Measurements from ENCODE around the gene KAZALD1.

Gene KAZALD1

DNA sequence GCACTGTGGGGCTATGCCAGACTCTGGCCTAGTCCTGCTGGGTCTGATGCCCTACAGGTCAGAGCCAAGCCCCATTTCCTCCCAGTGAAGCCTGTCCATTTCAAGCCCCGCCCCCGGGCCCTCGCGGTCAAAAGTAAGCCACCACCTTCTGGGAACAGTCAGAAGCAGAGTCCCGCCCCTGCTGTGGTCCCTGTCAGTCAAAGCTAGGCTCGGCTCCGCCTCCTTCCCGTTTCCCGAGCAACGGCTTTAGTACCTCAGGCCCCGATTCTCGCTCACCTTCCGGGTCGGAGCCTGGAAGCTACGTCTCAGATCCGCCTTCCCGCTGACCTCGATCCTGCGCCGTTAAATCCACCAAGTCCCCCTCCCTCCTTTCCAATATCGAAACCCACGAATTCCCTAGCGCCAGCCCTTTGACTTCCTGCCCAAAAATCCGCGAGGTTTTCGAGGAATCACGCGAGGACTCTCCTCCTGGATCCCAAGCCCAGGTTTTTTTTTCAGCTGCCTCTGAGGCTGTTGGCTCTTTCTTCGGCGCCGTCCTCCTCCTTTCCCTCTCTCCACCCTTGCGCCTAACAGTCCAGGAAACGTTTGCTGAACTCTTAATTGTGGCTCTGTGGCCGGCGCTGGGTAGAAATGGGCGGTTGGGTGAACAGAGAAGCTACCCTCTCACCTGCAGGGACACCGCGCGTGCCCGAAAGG is 19.0 kb upstream of the KAZALD1 start:
- Histone ChIP-seq H3K4me3 (ENCODE audit: low read length) (peak overlapping the region; percentile 90), H3K9me3 (ENCODE audit: insufficient read depth, low read length) (no peaks in the 10 kb centered on the region), H3K4me1 (ENCODE audit: low read length) (peaks cover 10% of the 10 kb centered on the region; the same call in 1 of the 2 replicates), H3K4me2 (ENCODE audit: low read length) (peak overlapping the region; percentile 88), H4K20me1 (ENCODE audit: insufficient read depth, low read length) (no peaks in the 10 kb centered on the region), H3K79me2 (ENCODE audit: low read length) (no peaks in the 10 kb centered on the region), H3K27ac (ENCODE audit: low read length) (no peak overlapping the region), H3K9ac (ENCODE audit: low read length) (peak overlapping the region; percentile 73), H3K27me3 (ENCODE audit: low read depth, low read length) (no peaks in the 10 kb centered on the region), H2AFZ (ENCODE audit: low read depth, low read length) (peak overlapping the region; percentile 97), H3K36me3 (replicated peaks; ENCODE audit: low read depth, low read length) (no peaks in the 10 kb centered on the region)
- no peak for TF ChIP-seq EZH2phosphoT487 (IDR thresholded peaks at IDR 0.05; ENCODE audit: low read depth)
- TF ChIP-seq, protein P1, sequence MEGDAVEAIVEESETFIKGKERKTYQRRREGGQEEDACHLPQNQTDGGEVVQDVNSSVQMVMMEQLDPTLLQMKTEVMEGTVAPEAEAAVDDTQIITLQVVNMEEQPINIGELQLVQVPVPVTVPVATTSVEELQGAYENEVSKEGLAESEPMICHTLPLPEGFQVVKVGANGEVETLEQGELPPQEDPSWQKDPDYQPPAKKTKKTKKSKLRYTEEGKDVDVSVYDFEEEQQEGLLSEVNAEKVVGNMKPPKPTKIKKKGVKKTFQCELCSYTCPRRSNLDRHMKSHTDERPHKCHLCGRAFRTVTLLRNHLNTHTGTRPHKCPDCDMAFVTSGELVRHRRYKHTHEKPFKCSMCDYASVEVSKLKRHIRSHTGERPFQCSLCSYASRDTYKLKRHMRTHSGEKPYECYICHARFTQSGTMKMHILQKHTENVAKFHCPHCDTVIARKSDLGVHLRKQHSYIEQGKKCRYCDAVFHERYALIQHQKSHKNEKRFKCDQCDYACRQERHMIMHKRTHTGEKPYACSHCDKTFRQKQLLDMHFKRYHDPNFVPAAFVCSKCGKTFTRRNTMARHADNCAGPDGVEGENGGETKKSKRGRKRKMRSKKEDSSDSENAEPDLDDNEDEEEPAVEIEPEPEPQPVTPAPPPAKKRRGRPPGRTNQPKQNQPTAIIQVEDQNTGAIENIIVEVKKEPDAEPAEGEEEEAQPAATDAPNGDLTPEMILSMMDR (IDR thresholded peaks at IDR 0.05; ENCODE audit: low read depth, low read length), result no peak

DNA sequence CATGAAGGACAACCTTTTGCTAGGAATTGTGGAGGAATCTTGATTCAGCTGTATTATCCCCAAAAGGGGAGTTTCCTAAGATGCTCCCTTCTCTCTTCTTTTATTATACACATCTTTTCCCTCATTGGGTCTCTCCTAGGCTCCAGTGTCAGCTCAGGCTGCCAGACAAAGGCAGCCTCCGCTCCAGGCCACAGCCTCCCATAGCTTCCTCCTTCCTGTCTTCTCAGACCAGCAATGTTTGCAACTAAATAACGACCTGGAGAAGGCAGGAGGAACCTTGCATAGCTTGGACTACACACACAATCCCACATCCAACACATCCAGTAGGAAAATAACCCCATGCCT is 18.5 kb upstream of the KAZALD1 start:
- peak overlapping the region; percentile 88 for H3K4me2 ChIP-seq (ENCODE audit: low read length)
- no peaks in the 10 kb centered on the region for H3K36me3 ChIP-seq (replicated peaks; ENCODE audit: low read depth, low read length)
- H4K20me1 ChIP-seq (ENCODE audit: insufficient read depth, low read length), result no peaks in the 10 kb centered on the region
- no peaks in the 10 kb centered on the region for H3K9me3 ChIP-seq (ENCODE audit: insufficient read depth, low read length)
- H3K27ac ChIP-seq (ENCODE audit: low read length), result no peak overlapping the region
- no peaks in the 10 kb centered on the region for H3K79me2 ChIP-seq (ENCODE audit: low read length)
- H3K4me3 ChIP-seq (ENCODE audit: low read length), result peak overlapping the region; percentile 90
- peak overlapping the region; percentile 73 for H3K9ac ChIP-seq (ENCODE audit: low read length)
- no peak for TF ChIP-seq EZH2phosphoT487 (IDR thresholded peaks at IDR 0.05; ENCODE audit: low read depth)
- TF ChIP-seq, protein P1 (IDR thresholded peaks at IDR 0.05; ENCODE audit: low read depth, low read length), result no peak
- H3K27me3 ChIP-seq (ENCODE audit: low read depth, low read length), result no peaks in the 10 kb centered on the region
- peaks cover 10% of the 10 kb centered on the region; the same call in 1 of the 2 replicates for H3K4me1 ChIP-seq (ENCODE audit: low read length)
- peak overlapping the region; percentile 97 for H2AFZ ChIP-seq (ENCODE audit: low read depth, low read length)

DNA sequence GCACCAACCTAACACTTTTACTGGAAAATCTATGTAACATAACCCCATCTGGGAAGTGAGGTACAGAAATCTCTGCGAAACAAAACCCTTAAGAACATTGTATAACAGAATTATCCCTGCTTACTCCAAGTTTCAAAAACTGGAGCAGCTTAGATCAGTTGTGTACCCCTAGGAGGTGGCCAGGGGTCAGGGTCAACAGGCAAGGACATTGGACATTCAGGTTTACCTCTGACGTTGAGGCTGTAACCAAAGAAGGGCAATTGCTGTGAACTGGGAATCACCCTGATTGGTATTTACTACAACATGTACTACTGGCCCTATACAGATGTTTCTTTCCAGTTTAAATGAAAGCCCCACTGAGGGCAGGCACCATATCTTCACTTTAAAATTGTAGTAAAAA is 17.7 kb upstream of the KAZALD1 start:
- no peaks in the 10 kb centered on the region for H3K27me3 ChIP-seq (ENCODE audit: low read depth, low read length)
- H3K4me3 ChIP-seq (ENCODE audit: low read length), result no peak overlapping the region
- H3K4me2 ChIP-seq (ENCODE audit: low read length), result no peak overlapping the region
- no peak overlapping the region for H3K27ac ChIP-seq (ENCODE audit: low read length)
- TF ChIP-seq, protein P1 (IDR thresholded peaks at IDR 0.05; ENCODE audit: low read depth, low read length), result no peak
- no peak for TF ChIP-seq EZH2phosphoT487 (IDR thresholded peaks at IDR 0.05; ENCODE audit: low read depth)
- H3K36me3 ChIP-seq (replicated peaks; ENCODE audit: low read depth, low read length), result no peaks in the 10 kb centered on the region
- no peak overlapping the region for H2AFZ ChIP-seq (ENCODE audit: low read depth, low read length)
- H3K9me3 ChIP-seq (ENCODE audit: insufficient read depth, low read length), result no peaks in the 10 kb centered on the region
- no peak overlapping the region for H3K9ac ChIP-seq (ENCODE audit: low read length)
- H4K20me1 ChIP-seq (ENCODE audit: insufficient read depth, low read length), result no peaks in the 10 kb centered on the region
- no peaks in the 10 kb centered on the region for H3K79me2 ChIP-seq (ENCODE audit: low read length)
- peaks cover 10% of the 10 kb centered on the region; the same call in 1 of the 2 replicates for H3K4me1 ChIP-seq (ENCODE audit: low read length)

DNA sequence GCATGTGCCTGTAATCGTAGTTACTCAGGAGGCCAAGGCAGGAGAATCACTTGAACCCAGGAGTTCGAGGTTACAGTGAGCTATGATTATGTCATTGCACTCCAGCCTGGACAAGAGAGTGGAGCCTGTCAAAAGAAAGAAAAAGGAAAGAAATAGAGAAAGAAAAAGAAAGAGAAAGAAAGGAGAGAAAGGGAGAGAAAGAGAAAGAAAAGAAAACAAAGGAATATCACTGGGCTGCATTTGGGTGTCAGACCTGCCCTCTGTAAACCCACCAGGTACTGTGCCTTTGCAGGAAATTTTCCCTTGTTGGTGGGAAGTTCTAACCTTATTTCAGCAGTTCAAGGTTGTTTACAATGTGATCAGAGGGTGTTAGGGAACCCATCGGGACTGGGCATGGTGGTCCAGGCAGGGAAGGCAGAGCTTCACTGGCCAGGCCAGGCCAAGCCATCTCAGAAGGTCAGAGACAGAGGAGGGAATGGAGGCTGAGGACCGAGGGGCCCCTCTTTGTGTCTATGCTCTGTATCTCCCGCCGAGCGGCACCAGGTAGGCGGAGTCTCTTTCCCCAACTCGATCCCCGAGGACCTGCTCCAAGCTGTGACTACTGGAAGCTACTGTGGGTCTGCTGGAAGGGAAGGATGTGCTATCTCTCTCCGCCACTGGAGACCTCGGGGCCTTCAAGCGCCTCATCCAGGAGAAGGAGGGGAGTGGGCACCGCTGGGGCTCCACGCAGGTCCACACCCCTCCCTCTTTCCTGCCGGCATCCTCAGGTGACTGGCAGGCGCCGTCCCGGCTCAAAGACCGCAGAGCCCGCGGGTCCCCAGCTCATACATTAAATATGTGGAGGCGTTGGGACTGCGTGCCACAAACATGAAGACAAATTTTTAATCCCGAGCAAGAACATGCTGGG is 15.2 kb upstream of the KAZALD1 start:
- Histone ChIP-seq H3K4me2 (ENCODE audit: low read length) (no peak overlapping the region), H3K27ac (ENCODE audit: low read length) (no peak overlapping the region), H3K27me3 (ENCODE audit: low read depth, low read length) (no peaks in the 10 kb centered on the region), H3K79me2 (ENCODE audit: low read length) (no peaks in the 10 kb centered on the region), H3K4me1 (ENCODE audit: low read length) (peaks cover 16% of the 10 kb centered on the region), H3K36me3 (replicated peaks; ENCODE audit: low read depth, low read length) (no peaks in the 10 kb centered on the region), H3K9me3 (ENCODE audit: insufficient read depth, low read length) (no peaks in the 10 kb centered on the region), H4K20me1 (ENCODE audit: insufficient read depth, low read length) (no peaks in the 10 kb centered on the region), H2AFZ (ENCODE audit: low read depth, low read length) (no peak overlapping the region), H3K9ac (ENCODE audit: low read length) (no peak overlapping the region), H3K4me3 (ENCODE audit: low read length) (no peak overlapping the region)
- TF ChIP-seq, protein P1 (IDR thresholded peaks at IDR 0.05; ENCODE audit: low read depth, low read length), result no peak
- no peak for TF ChIP-seq EZH2phosphoT487 (IDR thresholded peaks at IDR 0.05; ENCODE audit: low read depth)

Data from OCI-LY3 (cell line).